ENCODE data around the gene SMAD3. TPM values are rescaled to one million over a fixed set of nuclear protein-coding genes. Genes with fewer than 3 reads are reported as not detected.
"Not testable (repeated sequence)": the region's sequence is repeated elsewhere in the genome, so short reads cannot be mapped to it uniquely, and the experiment has no call there.

Gene SMAD3
- 10 to 100 TPM; 33.3 to 60.7 TPM for total RNA-seq
- long read RNA-seq, full-length matches to known transcripts, result 3 of 14 reads
- long read RNA-seq, partial matches to known transcripts, result 1 of 14 reads
- long read RNA-seq, other reads (novel, unspliced or antisense), result 10 of 14 reads

- ATAC-seq, result peak; percentile 67
- DNase-seq, result peak; percentile 90 to 92
- intact Hi-C loops (cut with DNase I, micrococcal nuclease), result no loop called here
Measured at GRCh38 chr15:67065531-67066005, at the start of gene SMAD3. TSS of gene SMAD3 (plus strand) at chr15:67065602. CDS start at chr15:67066155, 553 bp downstream.

- ATAC-seq (no peak), DNase-seq (no peak)
- intact Hi-C loops (cut with DNase I, micrococcal nuclease), result no loop called here
Measured at GRCh38 chr15:67017311-67017710, 48.1 kb upstream of the SMAD3 start.

- ATAC-seq (no peak), DNase-seq (no peak)
- intact Hi-C loops (cut with DNase I, micrococcal nuclease), result no loop called here
Measured at GRCh38 chr15:67018026-67018425, 47.4 kb upstream of the SMAD3 start.

- intact Hi-C loops (cut with DNase I, micrococcal nuclease), result no loop called here
- DNase-seq (no peak), ATAC-seq (no peak)
Measured at GRCh38 chr15:67018441-67018840, 47.0 kb upstream of the SMAD3 start.

- intact Hi-C loops (cut with DNase I, micrococcal nuclease), result no loop called here
- DNase-seq (no peak), ATAC-seq (no peak)
Measured at GRCh38 chr15:67019069-67019468, 46.3 kb upstream of the SMAD3 start.

- DNase-seq (no peak), ATAC-seq (no peak)
- intact Hi-C loops (cut with DNase I, micrococcal nuclease), result no loop called here
Measured at GRCh38 chr15:67019884-67020520, 45.4 kb upstream of the SMAD3 start.

- ATAC-seq; intact Hi-C loops (cut with DNase I, micrococcal nuclease); DNase-seq: not testable (repeated sequence)
Measured at GRCh38 chr15:67020668-67021067, 44.7 kb upstream of the SMAD3 start.

- DNase-seq, result no peak
- intact Hi-C loops (cut with DNase I, micrococcal nuclease), result no loop called here
- no peak for ATAC-seq
Measured at GRCh38 chr15:67021455-67021854, 43.9 kb upstream of the SMAD3 start.

GRCh38 chr15:67022587-67023105, 42.8 kb upstream of the SMAD3 start:
- intact Hi-C loops (cut with DNase I, micrococcal nuclease), result no loop called here
- DNase-seq (no peak), ATAC-seq (no peak)

GRCh38 chr15:67023517-67024313, 41.7 kb upstream of the SMAD3 start:
- no peak for DNase-seq
- intact Hi-C loops (cut with DNase I, micrococcal nuclease), result no loop called here
- ATAC-seq, result peak; percentile 2

- DNase-seq (peak; percentile 58 to 69), ATAC-seq (peak; percentile 86)
- intact Hi-C loops (cut with DNase I, micrococcal nuclease), result no loop called here
Measured at GRCh38 chr15:67024314-67024997, 40.9 kb upstream of the SMAD3 start.

GRCh38 chr15:67024998-67025368, 40.4 kb upstream of the SMAD3 start:
- ATAC-seq, result no peak
- no peak for DNase-seq
- intact Hi-C loops (cut with DNase I, micrococcal nuclease), result no loop called here

GRCh38 chr15:67025719-67026609, 39.4 kb upstream of the SMAD3 start:
- intact Hi-C loops (cut with DNase I, micrococcal nuclease), result no loop called here
- peak; percentile 79 for ATAC-seq

GRCh38 chr15:67026610-67026967, 38.8 kb upstream of the SMAD3 start:
- DNase-seq, result no peak
- intact Hi-C loops (cut with DNase I, micrococcal nuclease), result no loop called here
- no peak for ATAC-seq

More at GRCh38 chr15:67025719-67026609, 39.4 kb upstream of the SMAD3 start:
- peak; percentile 46 to 68 for DNase-seq

GRCh38 chr15:67028440-67028839, 37.0 kb upstream of the SMAD3 start:
- DNase-seq; ATAC-seq; intact Hi-C loops (cut with DNase I, micrococcal nuclease): not testable (repeated sequence)

GRCh38 chr15:67030036-67030762, 35.2 kb upstream of the SMAD3 start:
- peak; percentile 77 for ATAC-seq
- intact Hi-C loops (cut with DNase I, micrococcal nuclease), result no loop called here
- no peak for DNase-seq

- intact Hi-C loops (cut with DNase I, micrococcal nuclease), result no loop called here
- DNase-seq (no peak), ATAC-seq (no peak)
Measured at GRCh38 chr15:67031331-67031730, 34.1 kb upstream of the SMAD3 start.

GRCh38 chr15:67032608-67033007, 32.8 kb upstream of the SMAD3 start:
- ATAC-seq (no peak), DNase-seq (no peak)
- intact Hi-C loops (cut with DNase I, micrococcal nuclease), result no loop called here
